Sigmoid colon (tissue), 4 donors: ENCODE data around the gene RAB20.

Experiments used
- CTCF ChIP-seq, 4 experiments: fragments of 450-650 bp in 3 of 4; fragments of 200-600 bp in 1 of 4; IDR thresholded peaks; one replicate each; pipeline ENCODE4 v1.5.1; 2016 to 2019; ENCODE audit warnings: antibody characterized with exemption in 4 of 4, mild to moderate bottlenecking in 3 of 4, moderate library complexity in 2 of 4
- POLR2A ChIP-seq, 2 donors: fragments of 450-650 bp; IDR thresholded peaks; one replicate each; pipeline ENCODE4 v1.6.1; 2016; ENCODE audit warnings: antibody characterized with exemption in 2 of 2, mild to moderate bottlenecking in 2 of 2, moderate library complexity in 2 of 2
- POLR2AphosphoS5 ChIP-seq, 4 donors: sonication (generic); formaldehyde crosslinking; IDR thresholded peaks; one replicate each; pipeline ENCODE4 v1.6.1; 2017; ENCODE audit warnings: antibody characterized with exemption in 4 of 4

GRCh38 chr13:110518571-110518970 is 43.0 kb downstream of the RAB20 start:
- no peak for TF ChIP-seq POLR2A (IDR thresholded peaks at IDR 0.05)
- TF ChIP-seq CTCF (IDR thresholded peaks at IDR 0.05) = no peak
- peak in 1 of 4 donors; percentile 14 for TF ChIP-seq POLR2AphosphoS5 (IDR thresholded peaks at IDR 0.05)
